GM10266 (cell line): Measurements from ENCODE around the gene FAM131B.

Experiments used
- DNase-seq: peaks from one replicate; pipeline ENCODE4 v3.0.0; 2012; ENCODE audit errors: extremely low spot score
- CTCF ChIP-seq: IDR thresholded peaks from 2 replicates; pipeline ENCODE4 v1.5.1; 2012; ENCODE audit warnings: mild to moderate bottlenecking, low read depth; ENCODE audit not compliant: control insufficient read depth, insufficient read depth; ENCODE audit errors: missing control alignments

Gene FAM131B

GRCh38 chr7:143352531-143353002 lies 9.9 kb downstream of the FAM131B start:
- TF ChIP-seq CTCF = no peak

GRCh38 chr7:143351574-143351973 lies 10.9 kb downstream of the FAM131B start:
- DNase-seq = no peak
- TF ChIP-seq CTCF = no peak

More at GRCh38 chr7:143352531-143353002, 9.9 kb downstream of the FAM131B start:
- DNase-seq = no peak

- TF ChIP-seq CTCF = no peak
- DNase-seq = no peak
Measured at GRCh38 chr7:143351060-143351459, 11.5 kb downstream of the FAM131B start.

DNA sequence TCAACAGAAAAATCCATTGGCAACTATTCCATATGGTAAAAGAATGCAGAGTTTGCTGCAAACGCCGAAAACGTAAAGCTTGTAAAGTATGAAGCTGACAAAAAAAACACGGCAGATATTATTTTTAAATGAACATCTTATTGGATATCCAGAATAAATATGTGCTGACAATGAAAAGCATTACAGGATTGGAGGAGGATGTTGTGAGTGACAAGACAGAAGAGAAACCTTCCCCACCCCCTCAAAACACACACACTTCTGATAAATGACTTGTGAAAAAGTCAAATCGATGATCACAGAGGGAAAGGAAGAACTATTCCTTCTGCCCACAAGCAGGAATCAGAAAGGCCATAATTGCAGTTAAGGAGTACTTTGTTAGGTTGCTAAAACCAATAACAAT lies 14.6 kb downstream of the FAM131B start:
- DNase-seq = no peak
- TF ChIP-seq CTCF = no peak

DNA sequence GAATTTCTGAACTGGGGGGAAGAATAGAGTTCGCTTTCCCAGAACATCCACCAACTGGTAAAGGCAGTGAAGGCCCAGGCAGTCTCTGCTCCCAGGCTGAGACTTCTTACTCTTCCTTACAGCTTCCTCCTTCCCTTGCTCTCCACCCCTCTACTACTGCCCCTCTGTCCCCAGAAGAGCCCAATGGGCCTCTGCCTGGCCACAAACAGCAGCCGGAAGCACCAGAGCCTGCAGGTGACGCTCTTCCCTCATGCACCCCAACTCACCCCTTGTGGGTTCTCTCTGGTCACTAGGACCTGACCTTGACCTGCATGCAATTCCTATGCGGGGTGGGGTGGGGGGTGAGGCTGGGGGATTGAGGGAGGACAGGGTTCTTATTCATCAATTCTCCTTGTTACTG lies 16.5 kb downstream of the FAM131B start:
- DNase-seq = no peak
- TF ChIP-seq CTCF = no peak

DNA sequence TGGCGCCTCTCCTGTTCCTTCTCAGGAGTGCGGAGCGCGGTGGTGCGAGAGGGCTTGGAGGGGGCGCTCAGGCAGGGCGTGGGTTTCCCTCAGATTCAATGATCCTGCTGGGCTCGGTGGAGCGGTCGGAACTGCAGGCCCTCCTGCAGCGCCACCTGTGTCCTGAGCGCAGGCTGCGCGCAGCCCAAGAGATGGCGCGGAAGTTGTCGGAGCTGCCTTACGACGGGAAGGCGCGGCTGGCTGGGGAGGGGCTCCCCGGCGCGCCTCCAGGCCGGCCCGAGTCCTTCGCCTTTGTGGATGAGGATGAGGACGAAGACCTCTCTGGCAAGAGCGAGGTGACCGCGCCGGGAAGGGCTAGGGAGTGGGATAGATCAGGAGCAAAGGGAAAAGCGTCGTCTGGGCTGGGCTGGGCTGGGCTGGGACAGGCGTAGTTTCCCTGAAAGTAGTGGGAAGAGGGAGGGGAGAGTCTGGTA lies 17.0 kb downstream of the FAM131B start:
- peak; percentile 60 for TF ChIP-seq CTCF
- no peak for DNase-seq

DNA sequence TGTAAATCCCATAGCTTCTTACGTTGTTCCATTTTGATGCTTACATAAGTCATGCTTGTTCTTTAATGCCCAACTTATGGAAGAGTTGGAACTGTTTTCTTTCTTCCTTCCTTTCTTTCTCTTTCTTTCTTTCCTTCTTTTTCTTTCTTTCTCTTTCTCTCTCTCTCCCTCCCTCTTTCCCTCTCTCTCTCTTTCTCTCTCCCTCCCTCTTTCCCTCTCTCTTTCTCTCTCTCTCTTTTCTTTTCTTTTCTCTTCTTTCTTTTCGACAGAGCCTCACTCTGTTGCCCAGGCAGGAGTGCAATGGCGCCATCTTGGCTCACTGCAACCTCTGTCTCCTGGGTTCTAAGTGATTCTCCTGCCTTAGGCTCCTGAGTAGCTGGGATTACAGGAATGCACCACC lies 18.9 kb downstream of the FAM131B start:
- DNase-seq = no peak
- no peak for TF ChIP-seq CTCF
